ENCODE data around the gene ATRNL1. TPM values are rescaled to one million over a fixed set of nuclear protein-coding genes. Genes with fewer than 3 reads are reported as not detected.

Gene ATRNL1
- total and polyA plus RNA-seq, 10 donors: 0.29 to 6.3 (median 2.2) TPM

DNA sequence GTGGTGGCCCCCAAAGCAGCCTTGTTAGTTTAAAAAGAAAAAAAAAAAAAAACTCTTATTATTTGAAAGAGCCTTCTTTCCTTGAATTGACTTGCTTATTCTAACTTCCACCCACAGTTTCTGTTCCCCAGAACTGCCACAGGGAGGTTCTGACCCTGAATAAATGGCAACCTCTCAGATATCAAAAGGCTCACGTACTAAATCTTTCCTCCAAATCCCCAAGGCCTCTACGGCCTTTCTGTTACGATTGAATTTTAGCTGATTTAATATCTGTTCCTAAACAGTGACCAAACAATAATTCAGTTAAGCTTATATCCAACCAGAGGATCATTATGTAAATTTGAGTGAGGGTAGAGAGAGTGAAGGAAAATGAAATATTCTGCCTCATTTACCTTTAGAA is 697.1 kb downstream of the ATRNL1 start:
- Histone ChIP-seq H3K4me3 (no peak overlapping the region), H3K36me3 (no peaks in the 10 kb centered on the region), H3K9me3 (peaks cover 0 to 7% (median 0%) of the 10 kb centered on the region in 8 donors), H3K4me1 (no peaks in the 10 kb centered on the region), H3K27me3 (replicated peaks in 1 of 7) (no peaks in the 10 kb centered on the region), H3K27ac (no peak overlapping the region)
- WGBS, 5 donors: 70 to 82% (median 77%) methylated on average over 3 of the region's 3 CpGs
- intact Hi-C loops (cut with DNase I; ENCODE audit: low total_unique reads): loop anchor here (10.0 kb wide), 1 partner anchor 495 kb away; no protein-coding TSS in a partner anchor
- TF ChIP-seq, protein P1, sequence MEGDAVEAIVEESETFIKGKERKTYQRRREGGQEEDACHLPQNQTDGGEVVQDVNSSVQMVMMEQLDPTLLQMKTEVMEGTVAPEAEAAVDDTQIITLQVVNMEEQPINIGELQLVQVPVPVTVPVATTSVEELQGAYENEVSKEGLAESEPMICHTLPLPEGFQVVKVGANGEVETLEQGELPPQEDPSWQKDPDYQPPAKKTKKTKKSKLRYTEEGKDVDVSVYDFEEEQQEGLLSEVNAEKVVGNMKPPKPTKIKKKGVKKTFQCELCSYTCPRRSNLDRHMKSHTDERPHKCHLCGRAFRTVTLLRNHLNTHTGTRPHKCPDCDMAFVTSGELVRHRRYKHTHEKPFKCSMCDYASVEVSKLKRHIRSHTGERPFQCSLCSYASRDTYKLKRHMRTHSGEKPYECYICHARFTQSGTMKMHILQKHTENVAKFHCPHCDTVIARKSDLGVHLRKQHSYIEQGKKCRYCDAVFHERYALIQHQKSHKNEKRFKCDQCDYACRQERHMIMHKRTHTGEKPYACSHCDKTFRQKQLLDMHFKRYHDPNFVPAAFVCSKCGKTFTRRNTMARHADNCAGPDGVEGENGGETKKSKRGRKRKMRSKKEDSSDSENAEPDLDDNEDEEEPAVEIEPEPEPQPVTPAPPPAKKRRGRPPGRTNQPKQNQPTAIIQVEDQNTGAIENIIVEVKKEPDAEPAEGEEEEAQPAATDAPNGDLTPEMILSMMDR (IDR thresholded peaks at IDR 0.05 in 8 of 11, conservative IDR thresholded peaks at IDR 0.05 in 3 of 11): no peak
- TF ChIP-seq POLR2A (IDR thresholded peaks at IDR 0.05) (no peak), POLR2AphosphoS5 (IDR thresholded peaks at IDR 0.05) (no peak)
- DNase-seq: no peak

DNA sequence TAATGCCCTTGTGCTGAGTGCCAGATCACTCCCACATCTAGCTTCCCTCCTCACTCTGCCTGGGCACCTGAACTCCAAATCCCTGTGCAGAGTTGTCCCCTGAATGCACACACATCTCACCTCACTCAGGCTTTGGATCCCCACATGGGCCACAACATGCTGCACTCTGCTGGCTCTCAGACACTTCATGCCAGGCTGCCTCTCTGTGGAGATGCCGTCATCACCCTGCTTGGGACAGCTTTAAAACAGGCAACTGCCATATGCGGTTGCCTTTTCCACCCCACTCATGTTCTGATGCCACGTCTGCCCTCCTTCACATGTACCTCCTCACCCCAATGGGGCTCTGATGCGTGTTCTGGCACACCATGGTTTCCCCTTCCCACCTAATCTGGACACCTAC is 702.8 kb downstream of the ATRNL1 start:
- WGBS, 5 donors: 82 to 90% (median 84%) methylated on average over 4 of the region's 4 CpGs
- DNase-seq: no peak
- Histone ChIP-seq H3K36me3 (no peaks in the 10 kb centered on the region), H3K27ac (no peak overlapping the region), H3K4me3 (no peak overlapping the region), H3K27me3 (replicated peaks in 1 of 7) (no peaks in the 10 kb centered on the region), H3K4me1 (no peaks in the 10 kb centered on the region), H3K9me3 (peaks cover 0 to 14% (median 0%) of the 10 kb centered on the region in 8 donors)
- intact Hi-C loops (cut with DNase I; ENCODE audit: low total_unique reads): loop anchor here (10.0 kb wide), 1 partner anchor 489 kb away; no protein-coding TSS in a partner anchor
- no peak for TF ChIP-seq POLR2AphosphoS5 (IDR thresholded peaks at IDR 0.05)
- no peak for TF ChIP-seq POLR2A (IDR thresholded peaks at IDR 0.05)
- TF ChIP-seq, protein P1 (IDR thresholded peaks at IDR 0.05 in 8 of 11, conservative IDR thresholded peaks at IDR 0.05 in 3 of 11): no peak

DNA sequence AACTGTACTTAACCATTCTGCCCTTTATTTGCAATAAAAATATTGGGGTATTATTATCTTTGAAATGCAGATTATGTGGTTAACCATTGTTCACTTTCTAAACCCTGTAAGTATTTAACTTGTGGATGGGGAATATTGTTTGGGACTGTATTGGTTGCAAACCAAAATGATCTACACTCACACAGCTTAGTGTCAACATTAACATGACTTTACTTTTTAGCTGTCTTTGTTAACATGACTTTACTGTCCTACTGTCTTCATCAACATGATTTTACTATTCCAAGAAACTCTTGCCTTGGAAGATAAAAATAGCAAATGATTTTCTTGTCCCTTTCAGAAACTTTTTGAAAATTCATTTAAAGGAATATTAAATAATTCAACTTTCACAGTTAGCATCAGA is 708.3 kb downstream of the ATRNL1 start:
- Histone ChIP-seq H3K27ac (no peak overlapping the region), H3K9me3 (peaks cover 0 to 7% (median 0%) of the 10 kb centered on the region in 8 donors), H3K36me3 (no peaks in the 10 kb centered on the region), H3K27me3 (replicated peaks in 1 of 7) (no peaks in the 10 kb centered on the region), H3K4me1 (no peaks in the 10 kb centered on the region), H3K4me3 (no peak overlapping the region)
- no peak for DNase-seq
- TF ChIP-seq, protein P1 (IDR thresholded peaks at IDR 0.05 in 8 of 11, conservative IDR thresholded peaks at IDR 0.05 in 3 of 11): no peak
- no peak for TF ChIP-seq POLR2A (IDR thresholded peaks at IDR 0.05)
- TF ChIP-seq POLR2AphosphoS5 (IDR thresholded peaks at IDR 0.05): no peak
- intact Hi-C loops (cut with DNase I; ENCODE audit: low total_unique reads): no loop called here

DNA sequence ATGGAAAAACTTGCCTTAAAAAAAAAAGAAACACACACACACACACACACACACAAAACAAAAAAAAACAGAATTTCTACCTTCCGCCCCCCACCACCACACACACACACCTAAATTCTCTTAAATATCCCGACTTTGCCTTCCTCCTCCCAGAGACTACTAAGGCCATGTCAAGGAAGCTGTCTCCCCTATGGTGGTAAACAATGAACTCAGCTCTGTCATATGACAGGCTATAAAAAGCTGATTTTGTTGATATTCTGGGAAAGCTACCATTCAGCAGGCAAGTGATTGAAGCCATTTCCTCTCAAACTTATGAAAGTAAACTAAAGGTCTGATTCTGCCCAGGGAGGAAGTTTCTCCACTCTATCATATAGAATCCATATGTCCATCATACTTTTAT is 708.8 kb downstream of the ATRNL1 start:
- intact Hi-C loops (cut with DNase I; ENCODE audit: low total_unique reads): no loop called here
- 52 to 66% (median 57%) methylated on average over 2 of the region's 2 CpGs for WGBS, 5 donors

More for the DNA sequence above, 708.8 kb downstream of the ATRNL1 start:
- H3K9me3 ChIP-seq: peaks cover 0 to 7% (median 0%) of the 10 kb centered on the region in 8 donors
- no peak for TF ChIP-seq POLR2AphosphoS5 (IDR thresholded peaks at IDR 0.05)
- no peak for TF ChIP-seq POLR2A (IDR thresholded peaks at IDR 0.05)
- TF ChIP-seq, protein P1 (IDR thresholded peaks at IDR 0.05 in 8 of 11, conservative IDR thresholded peaks at IDR 0.05 in 3 of 11): no peak
- H3K36me3 ChIP-seq: no peaks in the 10 kb centered on the region
- H3K27ac ChIP-seq: no peak overlapping the region
- H3K27me3 ChIP-seq (replicated peaks in 1 of 7): no peaks in the 10 kb centered on the region
- no peaks in the 10 kb centered on the region for H3K4me1 ChIP-seq
- DNase-seq: no peak
- H3K4me3 ChIP-seq: no peak overlapping the region
